BJ (cell line): ENCODE results near the gene NEK8. TPM values are rescaled to one million over a fixed set of nuclear protein-coding genes. Genes with fewer than 3 reads are reported as not detected.
A peak's percentile ranks its signal among the peaks of the same experiment; 100 is the strongest.
"Not testable (repeated sequence)": the region's sequence is repeated elsewhere in the genome, so short reads cannot be mapped to it uniquely, and the experiment has no call there.

ENCODE experiments used
- CTCF ChIA-PET: fragments of 350-600 bp; formaldehyde crosslinking; extraction: SDS; loops from one replicate; lab custom pipeline; 2021; ENCODE audit warnings: antibody characterized with exemption, inconsistent platforms; lab: Yijun Ruan, JAX
- POLR2A ChIA-PET: fragments of 300-600 bp; sonication (Branson Sonifier 250); formaldehyde crosslinking; extraction: SDS; loops from one replicate; lab custom pipeline; 2021; ENCODE audit warnings: antibody characterized with exemption; lab: Charles Lee
- DNase-seq: peaks from one replicate; pipeline ENCODE4 v3.0.0-alpha.2; 2011; ENCODE audit warnings: low read depth
- H3K27me3 ChIP-seq: 2 replicates; pipeline ENCODE4 v1.6.0; 2011; ENCODE audit warnings: low read length; ENCODE audit not compliant: control insufficient read depth, insufficient read depth
- H3K36me3 ChIP-seq: 2 replicates; pipeline ENCODE4 v1.5.1; 2011; ENCODE audit warnings: low read length; ENCODE audit not compliant: control insufficient read depth, insufficient read depth
- H3K4me3 ChIP-seq: 2 replicates; pipeline ENCODE4 v1.5.1; 2011; ENCODE audit warnings: low read depth, mild to moderate bottlenecking, control low read depth, low read length
- CTCF ChIP-seq: IDR thresholded peaks from 2 replicates; pipeline ENCODE4 v1.5.1; 2011; ENCODE audit warnings: low read depth, mild to moderate bottlenecking, control low read depth, inconsistent platforms, low read length, moderate library complexity; ENCODE audit not compliant: insufficient read depth
- polyA plus RNA-seq: library from polyadenylated mRNA; depleted of rRNA; stranded (reverse); fragments of >200 nt; gene quantifications from 2 replicates; pipeline ENCODE4 v1.2.3, GENCODE V29; 2011

Gene NEK8
- polyA plus RNA-seq, 1 experiment = 5.3 TPM

GRCh38 chr17:28718333-28719020 lies 10.1 kb upstream of the NEK8 start:
- peaks cover 29% of the 10 kb centered on the region for H3K36me3 ChIP-seq
- no peak for DNase-seq
- TF ChIP-seq CTCF = no peak
- CTCF ChIA-PET = interaction anchor here (1.0 to 1.9 kb wide), 3 partner anchors 9 to 184 kb away, joined by 3 to 9 read pairs (median 3); partner anchors contain the start of gene DHRS13
- H3K4me3 ChIP-seq = peak overlapping the region; percentile 55
- no peaks in the 10 kb centered on the region for H3K27me3 ChIP-seq
- POLR2A ChIA-PET = no interaction called here

GRCh38 chr17:28719021-28719433 lies 9.6 kb upstream of the NEK8 start:
- DNase-seq = no peak
- POLR2A ChIA-PET = interaction anchor here (0.7 to 1.4 kb wide), 4 partner anchors 8 to 233 kb away, joined by 4 to 40 read pairs (median 10); partner anchors contain the start of genes NEK8, PHF12 and PROCA1
- no peak for TF ChIP-seq CTCF
- peak overlapping the region; percentile 55 for H3K4me3 ChIP-seq
- CTCF ChIA-PET = interaction anchor here (1.0 to 1.9 kb wide), 5 partner anchors 7 to 235 kb away, joined by 3 to 9 read pairs (median 4); partner anchors contain the start of genes DHRS13 and PROCA1
- peaks cover 27% of the 10 kb centered on the region for H3K36me3 ChIP-seq
- no peaks in the 10 kb centered on the region for H3K27me3 ChIP-seq

GRCh38 chr17:28720247-28720996 lies 8.2 kb upstream of the NEK8 start:
- Histone ChIP-seq H3K27me3 (no peaks in the 10 kb centered on the region), H3K4me3 (peak overlapping the region; percentile 60), H3K36me3 (peaks cover 19% of the 10 kb centered on the region)
- peak; percentile 13; the same call in 1 of the 2 replicates for TF ChIP-seq CTCF
- DNase-seq = no peak
- POLR2A ChIA-PET = interaction anchor here (0.6 to 1.4 kb wide), 4 partner anchors 9 to 420 kb away, joined by 3 to 40 read pairs (median 9); partner anchors contain the start of genes PHF12 and PROCA1
- CTCF ChIA-PET = interaction anchor here (1.1 to 1.4 kb wide), 3 partner anchors 9 to 233 kb away, joined by 3 to 8 read pairs (median 4); partner anchors contain the start of gene PROCA1

DNA sequence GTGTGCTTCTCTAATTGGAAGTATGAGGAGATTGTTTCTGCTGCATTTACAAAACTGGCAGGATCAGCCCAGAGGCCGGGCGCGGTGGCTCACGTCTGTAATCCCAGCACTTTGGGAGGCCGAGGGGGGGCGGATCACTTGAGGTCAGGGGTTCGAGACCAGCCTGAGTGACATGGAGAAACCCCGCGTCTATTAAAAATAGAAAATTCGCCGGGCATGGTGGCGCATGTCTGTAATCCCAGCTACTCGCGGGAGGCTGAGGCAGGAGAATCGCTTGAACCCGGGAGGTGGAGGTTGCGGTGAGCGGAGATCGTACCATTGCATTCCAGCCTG lies 7.6 kb upstream of the NEK8 start:
- H3K27me3 ChIP-seq, DNase-seq, POLR2A ChIA-PET: not testable (repeated sequence)
- peaks cover 18% of the 10 kb centered on the region for H3K36me3 ChIP-seq
- CTCF ChIA-PET = interaction anchor here (1.1 to 1.2 kb wide), 3 partner anchors 10 to 43 kb away, joined by 3 to 4 read pairs (median 3); partner anchors contain the start of gene PROCA1
- H3K4me3 ChIP-seq = peak overlapping the region; percentile 60

GRCh38 chr17:28722417-28723158 lies 6.0 kb upstream of the NEK8 start:
- CTCF ChIA-PET = interaction anchor here (0.9 to 1.5 kb wide), 2 partner anchors 28 to 227 kb away, joined by 3 to 10 read pairs; no protein-coding TSS in a partner anchor
- Histone ChIP-seq H3K27me3 (no peaks in the 10 kb centered on the region), H3K36me3 (peaks cover 18% of the 10 kb centered on the region), H3K4me3 (no peak overlapping the region)
- POLR2A ChIA-PET = no interaction called here
- no peak for DNase-seq
- TF ChIP-seq CTCF = no peak
